ENCODE measurements around the gene PRKCD. TPM values are rescaled to one million over a fixed set of nuclear protein-coding genes. Genes with fewer than 3 reads are reported as not detected.

Gene PRKCD
- total RNA-seq, 1 donor from 2014 or later = 5.4 TPM

- Mint-ChIP-seq H3K9me3 (ENCODE audit: unreplicated experiment) (peaks cover 3% of the 10 kb centered on the region), H3K27ac (ENCODE audit: unreplicated experiment) (no peak overlapping the region), H3K4me1 (ENCODE audit: low read depth, unreplicated experiment) (peaks cover 20% of the 10 kb centered on the region), H3K36me3 (ENCODE audit: unreplicated experiment) (no peaks in the 10 kb centered on the region), H3K27me3 (ENCODE audit: unreplicated experiment) (peaks cover 5% of the 10 kb centered on the region), H3K4me3 (ENCODE audit: unreplicated experiment) (no peak overlapping the region)
- no peak for DNase-seq
- TF ChIP-seq CTCF (IDR thresholded peaks at IDR 0.05; ENCODE audit: partially characterized antibody, unreplicated experiment) = no peak
These were observed 9.5 kb downstream of the PRKCD start for GRCh38 chr3:53170325-53171063.

DNA sequence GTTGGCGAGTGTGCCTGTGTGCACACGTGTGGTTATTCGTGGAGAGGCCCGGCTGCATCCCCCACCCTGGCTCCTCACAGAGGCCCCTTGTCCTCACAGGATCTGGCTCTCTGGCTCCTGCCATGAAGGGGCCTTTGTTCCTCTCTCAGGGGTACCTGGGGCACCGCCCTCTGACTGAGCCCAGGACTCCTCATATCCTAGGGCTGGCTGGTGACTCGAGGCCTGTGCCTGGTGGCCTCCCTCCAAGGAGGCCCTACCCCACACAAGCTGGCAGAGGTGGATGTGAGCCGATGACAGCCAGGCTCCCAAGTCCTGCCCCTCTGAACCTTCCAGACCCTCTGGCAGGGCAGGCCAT, 10.0 kb downstream of the PRKCD start:
- Mint-ChIP-seq H3K9me3 (ENCODE audit: unreplicated experiment) (peaks cover 3% of the 10 kb centered on the region), H3K4me3 (ENCODE audit: unreplicated experiment) (no peak overlapping the region), H3K27ac (ENCODE audit: unreplicated experiment) (no peak overlapping the region), H3K4me1 (ENCODE audit: low read depth, unreplicated experiment) (peaks cover 20% of the 10 kb centered on the region), H3K36me3 (ENCODE audit: unreplicated experiment) (no peaks in the 10 kb centered on the region), H3K27me3 (ENCODE audit: unreplicated experiment) (peaks cover 5% of the 10 kb centered on the region)
- DNase-seq = no peak
- TF ChIP-seq CTCF (IDR thresholded peaks at IDR 0.05; ENCODE audit: partially characterized antibody, unreplicated experiment) = no peak

GRCh38 chr3:53171827-53172505, 11.0 kb downstream of the PRKCD start:
- TF ChIP-seq CTCF (IDR thresholded peaks at IDR 0.05; ENCODE audit: partially characterized antibody, unreplicated experiment) = no peak
- no peak overlapping the region for H3K27ac Mint-ChIP-seq (ENCODE audit: unreplicated experiment)
- no peak overlapping the region for H3K4me3 Mint-ChIP-seq (ENCODE audit: unreplicated experiment)
- no peak for DNase-seq
- peaks cover 3% of the 10 kb centered on the region for H3K9me3 Mint-ChIP-seq (ENCODE audit: unreplicated experiment)
- peaks cover 5% of the 10 kb centered on the region for H3K27me3 Mint-ChIP-seq (ENCODE audit: unreplicated experiment)
- no peaks in the 10 kb centered on the region for H3K36me3 Mint-ChIP-seq (ENCODE audit: unreplicated experiment)
- H3K4me1 Mint-ChIP-seq (ENCODE audit: low read depth, unreplicated experiment) = peaks cover 20% of the 10 kb centered on the region

DNA sequence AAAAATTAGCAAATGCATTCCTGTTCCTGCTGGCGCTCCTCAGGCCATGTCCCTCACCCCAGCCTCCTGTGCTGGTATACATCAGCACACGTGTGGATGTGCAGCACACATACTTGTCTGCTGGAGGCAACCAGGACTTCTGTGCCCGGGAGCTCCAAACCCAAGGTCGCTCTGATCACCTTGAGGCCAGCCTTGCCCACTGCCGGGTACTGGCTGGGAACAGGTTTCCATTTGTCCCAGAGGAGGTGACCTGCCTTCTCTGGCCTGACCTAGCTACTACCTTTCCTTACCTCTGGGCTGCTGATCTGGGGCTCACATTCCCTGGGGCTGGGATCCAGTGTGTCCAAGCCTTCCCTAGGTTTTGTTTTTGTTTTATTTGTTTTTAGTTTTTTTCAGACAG, 12.1 kb downstream of the PRKCD start:
- Mint-ChIP-seq H3K4me1 (ENCODE audit: low read depth, unreplicated experiment) (peaks cover 17% of the 10 kb centered on the region), H3K9me3 (ENCODE audit: unreplicated experiment) (no peaks in the 10 kb centered on the region), H3K36me3 (ENCODE audit: unreplicated experiment) (no peaks in the 10 kb centered on the region), H3K27me3 (ENCODE audit: unreplicated experiment) (peaks cover 3% of the 10 kb centered on the region), H3K4me3 (ENCODE audit: unreplicated experiment) (no peak overlapping the region), H3K27ac (ENCODE audit: unreplicated experiment) (no peak overlapping the region)
- DNase-seq = no peak
- TF ChIP-seq CTCF (IDR thresholded peaks at IDR 0.05; ENCODE audit: partially characterized antibody, unreplicated experiment) = no peak
